ENCODE results near the gene PTPMT1. TPM values are rescaled to one million over a fixed set of nuclear protein-coding genes. Genes with fewer than 3 reads are reported as not detected.
A peak's percentile ranks its signal among the peaks of the same experiment; 100 is the strongest.
"Not testable (repeated sequence)": the region's sequence is repeated elsewhere in the genome, so short reads cannot be mapped to it uniquely, and the experiment has no call there.

PTPMT1 gene
- polyA plus RNA-seq, 1 donor from 2014 or later = 49.5 TPM

- Mint-ChIP-seq H3K36me3 (no peaks in the 10 kb centered on the region), H3K27ac (no peak overlapping the region), H3K4me1 (peaks cover 33 to 37% (median 35%) of the 10 kb centered on the region in 3 donors), H3K9me3 (no peaks in the 10 kb centered on the region), H3K4me3 (no peak overlapping the region), H3K27me3 (no peaks in the 10 kb centered on the region)
These were observed 30.6 kb upstream of the PTPMT1 start for GRCh38 chr11:47534704-47535251.

- peaks cover 2% of the 10 kb centered on the region for H3K36me3 Mint-ChIP-seq
- H3K4me1 Mint-ChIP-seq = peaks cover 43 to 47% (median 45%) of the 10 kb centered on the region in 3 donors
- no peak overlapping the region for H3K4me3 Mint-ChIP-seq
- H3K27ac Mint-ChIP-seq = no peak overlapping the region
- H3K9me3 Mint-ChIP-seq = no peaks in the 10 kb centered on the region
- no peaks in the 10 kb centered on the region for H3K27me3 Mint-ChIP-seq
These were observed 28.5 kb upstream of the PTPMT1 start for GRCh38 chr11:47536915-47537314.

GRCh38 chr11:47538741-47539565 lies 26.4 kb upstream of the PTPMT1 start:
- Mint-ChIP-seq H3K4me1 (peaks cover 43 to 51% (median 50%) of the 10 kb centered on the region in 3 donors), H3K27ac (peak overlapping the region in 1 of 3 donors; percentile 39), H3K27me3 (no peaks in the 10 kb centered on the region), H3K9me3 (no peaks in the 10 kb centered on the region), H3K4me3 (peak overlapping the region in 2 of 4 donors; percentile 61 to 65), H3K36me3 (peaks cover 2% of the 10 kb centered on the region)

GRCh38 chr11:47539681-47540039 lies 25.7 kb upstream of the PTPMT1 start:
- Mint-ChIP-seq H3K27ac (peak overlapping the region; percentile 22 to 76 (median 32)), H3K9me3 (no peaks in the 10 kb centered on the region), H3K4me1 (peaks cover 46 to 57% (median 55%) of the 10 kb centered on the region in 3 donors), H3K27me3 (no peaks in the 10 kb centered on the region), H3K36me3 (peaks cover 2% of the 10 kb centered on the region), H3K4me3 (peak overlapping the region in 2 of 4 donors; percentile 45 to 65)

- Mint-ChIP-seq H3K36me3 (peaks cover 2% of the 10 kb centered on the region), H3K4me1 (peaks cover 41 to 59% (median 50%) of the 10 kb centered on the region in 3 donors), H3K4me3 (peak overlapping the region in 3 of 4 donors; percentile 6 to 66 (median 65)), H3K27ac (peak overlapping the region in 2 of 3 donors; percentile 25 to 53), H3K9me3 (no peaks in the 10 kb centered on the region), H3K27me3 (no peaks in the 10 kb centered on the region)
These were observed 24.3 kb upstream of the PTPMT1 start for GRCh38 chr11:47541070-47541469.

GRCh38 chr11:47545298-47545697 lies 20.1 kb upstream of the PTPMT1 start:
- H3K27ac Mint-ChIP-seq = no peak overlapping the region
- no peaks in the 10 kb centered on the region for H3K27me3 Mint-ChIP-seq
- H3K4me1 Mint-ChIP-seq = peaks cover 39 to 47% (median 46%) of the 10 kb centered on the region in 3 donors

GRCh38 chr11:47546274-47546673 lies 19.1 kb upstream of the PTPMT1 start:
- H3K27me3 Mint-ChIP-seq, H3K36me3 Mint-ChIP-seq, H3K9me3 Mint-ChIP-seq: not testable (repeated sequence)
- peaks cover 39 to 46% (median 46%) of the 10 kb centered on the region in 3 donors for H3K4me1 Mint-ChIP-seq
- peak overlapping the region in 1 of 3 donors; percentile 76 for H3K27ac Mint-ChIP-seq
- peak overlapping the region in 1 of 4 donors; percentile 28 for H3K4me3 Mint-ChIP-seq

More at GRCh38 chr11:47545298-47545697, 20.1 kb upstream of the PTPMT1 start:
- H3K36me3 Mint-ChIP-seq = peaks cover 5% of the 10 kb centered on the region
- H3K4me3 Mint-ChIP-seq = no peak overlapping the region
- H3K9me3 Mint-ChIP-seq = no peaks in the 10 kb centered on the region

GRCh38 chr11:47550288-47551047 lies 14.9 kb upstream of the PTPMT1 start:
- Mint-ChIP-seq H3K9me3 (no peaks in the 10 kb centered on the region), H3K36me3 (peaks cover 3% of the 10 kb centered on the region), H3K27ac (peak overlapping the region; percentile 68 to 98 (median 92)), H3K4me1 (peaks cover 27 to 37% (median 37%) of the 10 kb centered on the region in 3 donors), H3K27me3 (no peaks in the 10 kb centered on the region), H3K4me3 (peak overlapping the region in 3 of 4 donors; percentile 96 to 98 (median 98))

GRCh38 chr11:47551086-47551485 lies 14.3 kb upstream of the PTPMT1 start:
- peaks cover 3% of the 10 kb centered on the region for H3K36me3 Mint-ChIP-seq
- peaks cover 27 to 37% (median 37%) of the 10 kb centered on the region in 3 donors for H3K4me1 Mint-ChIP-seq
- no peaks in the 10 kb centered on the region for H3K27me3 Mint-ChIP-seq
- H3K27ac Mint-ChIP-seq = peak overlapping the region; percentile 92 to 98 (median 97)
- H3K9me3 Mint-ChIP-seq = no peaks in the 10 kb centered on the region
- H3K4me3 Mint-ChIP-seq = peak overlapping the region; percentile 96 to 98 (median 97)

- peak overlapping the region; percentile 92 to 98 (median 97) for H3K27ac Mint-ChIP-seq
- no peaks in the 10 kb centered on the region for H3K27me3 Mint-ChIP-seq
- H3K4me3 Mint-ChIP-seq = peak overlapping the region; percentile 96 to 98 (median 97)
- peaks cover 25 to 34% (median 33%) of the 10 kb centered on the region in 3 donors for H3K4me1 Mint-ChIP-seq
- H3K36me3 Mint-ChIP-seq = peaks cover 3% of the 10 kb centered on the region
- no peaks in the 10 kb centered on the region for H3K9me3 Mint-ChIP-seq
These were observed 13.3 kb upstream of the PTPMT1 start for GRCh38 chr11:47552056-47552565.

- Mint-ChIP-seq H3K4me1 (peaks cover 25 to 32% (median 30%) of the 10 kb centered on the region in 3 donors), H3K27ac (peak within 1 kb of the TSS; percentile 92 to 98 (median 97)), H3K27me3 (no peaks in the 10 kb centered on the region), H3K4me3 (peak within 1 kb of the TSS; percentile 96 to 98 (median 97)), H3K36me3 (no peaks in the 10 kb centered on the region), H3K9me3 (no peaks in the 10 kb centered on the region)
These were observed 12.6 kb upstream of the PTPMT1 start, which contains the start of gene CELF1 for GRCh38 chr11:47552566-47553405. CELF1 (minus strand) TSS chr11:47553132; CDS start chr11:47499523, 53,609 bp downstream.

GRCh38 chr11:47553406-47553743 lies 12.0 kb upstream of the PTPMT1 start:
- H3K4me3 Mint-ChIP-seq = peak overlapping the region; percentile 83 to 98 (median 97)
- no peaks in the 10 kb centered on the region for H3K36me3 Mint-ChIP-seq
- H3K9me3 Mint-ChIP-seq = no peaks in the 10 kb centered on the region
- H3K4me1 Mint-ChIP-seq = peaks cover 21 to 29% (median 25%) of the 10 kb centered on the region in 3 donors
- no peaks in the 10 kb centered on the region for H3K27me3 Mint-ChIP-seq
- H3K27ac Mint-ChIP-seq = peak overlapping the region; percentile 82 to 98 (median 92)

- H3K27me3 Mint-ChIP-seq, H3K36me3 Mint-ChIP-seq, H3K9me3 Mint-ChIP-seq, H3K27ac Mint-ChIP-seq, H3K4me1 Mint-ChIP-seq, H3K4me3 Mint-ChIP-seq: not testable (repeated sequence)
These were observed 8.4 kb upstream of the PTPMT1 start for GRCh38 chr11:47557004-47557403.

- H3K36me3 Mint-ChIP-seq = no peaks in the 10 kb centered on the region
- peaks cover 2 to 5% (median 3%) of the 10 kb centered on the region in 3 donors for H3K4me1 Mint-ChIP-seq
- H3K4me3 Mint-ChIP-seq = no peak overlapping the region
- H3K27me3 Mint-ChIP-seq = no peaks in the 10 kb centered on the region
- H3K9me3 Mint-ChIP-seq = no peaks in the 10 kb centered on the region
- H3K27ac Mint-ChIP-seq = no peak overlapping the region
These were observed 6.7 kb upstream of the PTPMT1 start for GRCh38 chr11:47558695-47559094.

Data from IgD-negative memory B cell (primary cell).